Mesenteric fat pad (tissue), 1 donor: ENCODE measurements around the gene ZNF682. TPM values are rescaled to one million over a fixed set of nuclear protein-coding genes. Genes with fewer than 3 reads are reported as not detected.

ENCODE experiments used
- DNase-seq: peaks from one replicate; pipeline ENCODE4 v3.0.0-alpha.2; 2020; ENCODE audit warnings: low spot score
- total RNA-seq: library from RNA; stranded (reverse); fragmentation: NEBNext Ultra II Directional; extraction: Animal tissue kit (Norgen Biotek cat#: 25700); gene quantifications from one replicate; pipeline ENCODE4 v1.2.1, GENCODE V29; 2021
- donor health status: DM: yes; HTN: yes; CAD: no.

Gene ZNF682
- total RNA-seq, 1 donor from 2014 or later, result 4.3 TPM

- DNase-seq, result no peak
Measured at GRCh38 chr19:20005741-20006140, 33.6 kb downstream of the ZNF682 start.

- DNase-seq, result no peak
Measured at GRCh38 chr19:19997656-19998268, 41.5 kb downstream of the ZNF682 start.

GRCh38 chr19:19966862-19967261 lies 72.4 kb downstream of the ZNF682 start:
- DNase-seq, result no peak

DNA sequence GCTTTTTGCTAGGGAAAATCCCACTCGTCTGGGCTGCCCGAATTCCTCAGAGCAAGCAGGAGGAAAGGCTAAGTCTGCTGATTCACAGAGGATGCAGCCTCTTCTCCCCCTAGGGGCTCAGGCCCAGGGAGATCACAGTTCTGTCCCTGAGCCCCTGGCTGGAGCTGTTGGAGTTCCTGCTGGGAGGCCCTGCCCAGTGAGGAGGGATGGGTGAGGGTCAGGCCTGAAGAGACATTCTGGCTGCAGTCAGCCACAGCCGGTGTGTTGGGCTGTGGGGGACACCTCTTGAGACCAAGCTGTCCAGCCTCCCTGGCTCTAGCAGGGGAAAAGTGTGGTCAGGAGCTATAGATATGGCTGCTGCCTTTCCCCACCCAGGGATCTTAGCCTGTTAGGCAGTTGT lies 73.2 kb downstream of the ZNF682 start:
- peak; percentile 53 for DNase-seq

DNA sequence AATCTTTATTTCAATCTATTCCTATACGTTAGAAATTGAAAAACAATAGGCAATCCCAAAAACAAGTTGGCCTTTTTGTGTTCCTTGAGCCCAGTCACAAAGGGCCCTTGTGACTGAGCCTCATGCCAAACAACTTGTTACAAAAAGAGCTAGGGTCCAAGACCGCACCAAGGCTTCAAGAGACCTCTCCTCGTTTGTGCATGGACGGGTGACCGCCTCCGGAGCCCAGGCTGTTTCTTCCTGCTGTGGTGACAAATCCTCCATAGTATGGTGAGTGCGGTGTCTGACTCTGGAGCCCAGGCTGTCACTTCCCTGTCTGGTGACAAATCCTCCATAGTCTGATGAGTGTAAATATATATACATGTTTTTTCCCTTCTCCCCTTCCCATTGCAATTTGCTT lies 74.9 kb downstream of the ZNF682 start:
- DNase-seq, result peak; percentile 47

GRCh38 chr19:19959151-19959799 lies 80.0 kb downstream of the ZNF682 start:
- DNase-seq, result peak; percentile 85

GRCh38 chr19:19957766-19958165 lies 81.5 kb downstream of the ZNF682 start:
- peak; percentile 49 for DNase-seq

DNA sequence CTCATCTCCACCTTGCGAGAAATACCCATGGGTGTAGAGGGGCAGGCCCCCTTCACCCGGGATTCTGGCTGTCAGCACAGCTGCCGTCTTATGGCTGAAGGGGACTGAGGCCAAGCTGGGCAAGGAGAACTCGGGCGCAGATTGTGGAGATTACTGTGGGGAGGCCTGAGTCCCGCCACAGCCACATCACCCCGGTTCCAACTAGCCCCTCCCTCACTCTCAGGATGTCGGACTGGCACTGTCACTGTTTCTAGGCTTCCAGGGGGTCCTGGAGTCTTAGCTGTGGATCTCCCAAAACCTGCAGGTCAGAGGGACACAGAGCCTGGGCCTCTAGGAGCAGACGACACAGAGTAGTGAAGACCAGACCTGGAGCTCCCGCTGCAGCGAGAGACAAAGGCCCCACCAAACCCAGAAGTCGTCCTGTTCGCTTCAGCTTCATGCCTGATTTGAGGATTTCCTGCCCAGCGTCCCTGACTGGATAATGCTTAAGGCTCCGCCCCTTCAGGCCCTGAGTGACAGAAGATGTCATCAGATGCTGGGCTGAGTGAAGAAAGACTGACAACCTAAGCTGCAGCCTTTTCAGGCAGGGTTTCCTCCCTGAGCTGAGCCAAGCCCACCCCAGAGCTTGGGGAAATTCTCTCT lies 82.8 kb downstream of the ZNF682 start:
- no peak for DNase-seq

DNA sequence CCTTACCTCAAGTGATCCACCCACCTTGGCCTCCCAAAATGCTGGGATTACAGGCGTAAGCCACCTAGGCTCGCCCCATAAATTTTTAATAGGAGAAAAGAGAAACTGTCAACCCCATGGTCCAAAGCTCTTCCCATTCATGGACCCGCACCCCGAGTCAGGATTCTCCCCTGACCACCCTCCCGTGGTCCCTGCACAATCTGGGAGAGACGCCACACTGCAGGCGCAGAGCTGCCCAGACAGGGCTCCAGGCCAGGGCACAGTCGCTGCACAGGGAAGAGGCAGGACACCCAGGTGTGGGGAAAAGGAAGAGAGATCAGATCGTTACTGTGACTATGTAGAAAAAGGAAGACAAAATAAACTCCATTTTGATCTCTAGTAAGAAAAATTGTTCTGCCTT lies 84.1 kb downstream of the ZNF682 start:
- peak; percentile 37 for DNase-seq

Other genes with a start within 250 kb of the ZNF682 start
- gene ZNF506, start 217.8 kb downstream of the ZNF682 start, total RNA-seq, result 16.4 TPM
- gene ZNF253, start 173.6 kb downstream of the ZNF682 start, total RNA-seq, result 6.5 TPM
- 3.8 TPM for gene ZNF93, start 138.6 kb downstream of the ZNF682 start, total RNA-seq
- gene ZNF90, start 38.5 kb upstream of the ZNF682 start, total RNA-seq, result 1.5 TPM
- gene ZNF486, start 127.7 kb upstream of the ZNF682 start, total RNA-seq, result 2.9 TPM